Mesendoderm (in vitro differentiated cells): ENCODE data around the gene SEMA3G.

Experiments
- DNase-seq: peaks from one replicate; pipeline ENCODE4 v3.0.0; 2013
- H2AK5ac ChIP-seq: 2 replicates; pipeline ENCODE4 v1.6.1; 2013; ENCODE audit warnings: low read length, inconsistent platforms
- H2BK120ac ChIP-seq: 2 replicates; pipeline ENCODE4 v1.6.1; 2013; ENCODE audit warnings: low read depth, mild to moderate bottlenecking, low read length, moderate library complexity, mixed read lengths
- H2BK15ac ChIP-seq: replicated peaks from 2 replicates; pipeline ENCODE4 v1.6.1; 2013; ENCODE audit warnings: low read depth, mild to moderate bottlenecking, moderate library complexity
- H2BK5ac ChIP-seq: 2 replicates; pipeline ENCODE4 v1.6.1; 2013; ENCODE audit warnings: low read length, inconsistent platforms
- H3K18ac ChIP-seq: 2 replicates; pipeline ENCODE4 v1.6.1; 2013; ENCODE audit warnings: mild to moderate bottlenecking, low read length, mixed read lengths
- H3K23ac ChIP-seq: one replicate; pipeline ENCODE4 v1.6.1; 2013; ENCODE audit warnings: low read length
- H3K27ac ChIP-seq: 2 replicates; pipeline ENCODE4 v1.5.1; 2013; ENCODE audit warnings: low read depth, mild to moderate bottlenecking, inconsistent platforms, low read length, moderate library complexity
- H3K27me3 ChIP-seq: 2 replicates; pipeline ENCODE4 v1.6.1; 2013; ENCODE audit warnings: low read length, control low read depth, mild to moderate bottlenecking, inconsistent platforms; ENCODE audit not compliant: insufficient read depth, poor library complexity
- H3K36me3 ChIP-seq: 2 replicates; pipeline ENCODE4 v1.6.1; 2013; ENCODE audit warnings: low read length, inconsistent platforms; ENCODE audit not compliant: control insufficient read depth, insufficient read depth
- H3K4ac ChIP-seq: one replicate; pipeline ENCODE4 v1.6.1; 2013; ENCODE audit warnings: low read depth, mild to moderate bottlenecking, low read length, moderate library complexity
- H3K4me1 ChIP-seq: 2 replicates; pipeline ENCODE4 v1.6.1; 2013; ENCODE audit warnings: low read depth, low read length, inconsistent platforms; ENCODE audit not compliant: control insufficient read depth
- H3K4me2 ChIP-seq: 2 replicates; pipeline ENCODE4 v1.6.1; 2013; ENCODE audit warnings: low read length
- H3K4me3 ChIP-seq: 2 replicates; pipeline ENCODE4 v1.5.1; 2013; ENCODE audit warnings: mild to moderate bottlenecking, low read length
- H3K56ac ChIP-seq: one replicate; pipeline ENCODE4 v1.6.1; 2013; ENCODE audit warnings: low read length
- H3K79me1 ChIP-seq: 2 replicates; pipeline ENCODE4 v1.6.1; 2013; ENCODE audit warnings: low read length, inconsistent platforms
- H3K79me2 ChIP-seq: 2 replicates; pipeline ENCODE4 v1.6.1; 2013; ENCODE audit warnings: mild to moderate bottlenecking, low read length; ENCODE audit not compliant: control insufficient read depth, insufficient read depth
- H3K9ac ChIP-seq: 2 replicates; pipeline ENCODE4 v1.6.1; 2013; ENCODE audit warnings: low read length, inconsistent platforms
- H4K5ac ChIP-seq: one replicate; pipeline ENCODE4 v1.6.1; 2013; ENCODE audit warnings: low read length
- H4K8ac ChIP-seq: one replicate; pipeline ENCODE4 v1.6.1; 2013; ENCODE audit warnings: low read depth, mild to moderate bottlenecking, control low read depth, low read length, moderate library complexity
- WGBS: extraction: QIAGEN DNeasy Blood & Tissue Kit; methylation state at CpG from one replicate; pipeline ENCODE4 v1.1.7; 2013; ENCODE audit warnings: low lambda C conversion rate, missing lambda C conversion rate; ENCODE audit not compliant: insufficient coverage; ENCODE audit errors: extremely low coverage; 5-methylcytosine and 5-hydroxymethylcytosine counted together

The SEMA3G gene

GRCh38 chr3:52438579-52439425, 6.1 kb downstream of the SEMA3G start:
- H3K4me3 ChIP-seq, result no peak overlapping the region
- H3K4ac ChIP-seq, result no peak overlapping the region
- no peak overlapping the region for H3K4me2 ChIP-seq
- H2BK5ac ChIP-seq, result no peak overlapping the region
- no peak overlapping the region for H3K27ac ChIP-seq
- no peak overlapping the region for H4K8ac ChIP-seq
- H2BK120ac ChIP-seq, result no peak overlapping the region
- H3K79me2 ChIP-seq, result no peaks in the 10 kb centered on the region
- no peak overlapping the region for H2BK15ac ChIP-seq
- no CpG with 5 or more reads among the region's 9 CpGs for WGBS
- H3K36me3 ChIP-seq, result no peaks in the 10 kb centered on the region
- H3K27me3 ChIP-seq, result no peaks in the 10 kb centered on the region
- H3K9ac ChIP-seq, result no peak overlapping the region
- no peak overlapping the region for H3K18ac ChIP-seq
- H2AK5ac ChIP-seq, result no peak overlapping the region
- no peak overlapping the region for H3K56ac ChIP-seq
- DNase-seq, result no peak
- no peak overlapping the region for H3K23ac ChIP-seq
- H3K79me1 ChIP-seq, result no peaks in the 10 kb centered on the region
- H3K4me1 ChIP-seq, result no peaks in the 10 kb centered on the region
- no peak overlapping the region for H4K5ac ChIP-seq

- H3K36me3 ChIP-seq, result no peaks in the 10 kb centered on the region
- no peak overlapping the region for H4K8ac ChIP-seq
- WGBS, result no CpG with 5 or more reads among the region's 6 CpGs
- H3K23ac ChIP-seq, result no peak overlapping the region
- no peak overlapping the region for H3K4me2 ChIP-seq
- H3K56ac ChIP-seq, result no peak overlapping the region
- no peak overlapping the region for H3K4me3 ChIP-seq
- no peak overlapping the region for H2AK5ac ChIP-seq
- H3K9ac ChIP-seq, result no peak overlapping the region
- H3K27me3 ChIP-seq, result no peaks in the 10 kb centered on the region
- no peak overlapping the region for H2BK120ac ChIP-seq
- no peaks in the 10 kb centered on the region for H3K79me1 ChIP-seq
- H4K5ac ChIP-seq, result no peak overlapping the region
- H2BK5ac ChIP-seq, result no peak overlapping the region
- no peak overlapping the region for H2BK15ac ChIP-seq
- no peak for DNase-seq
- H3K4ac ChIP-seq, result no peak overlapping the region
- H3K27ac ChIP-seq, result no peak overlapping the region
- no peaks in the 10 kb centered on the region for H3K79me2 ChIP-seq
- no peak overlapping the region for H3K18ac ChIP-seq
- no peaks in the 10 kb centered on the region for H3K4me1 ChIP-seq
Measured at GRCh38 chr3:52438104-52438376, 6.9 kb downstream of the SEMA3G start.

GRCh38 chr3:52437326-52438103, 7.4 kb downstream of the SEMA3G start:
- Histone ChIP-seq H3K56ac (no peak overlapping the region), H3K4me1 (no peaks in the 10 kb centered on the region), H3K27ac (no peak overlapping the region)

GRCh38 chr3:52436500-52437149, 8.3 kb downstream of the SEMA3G start:
- Histone ChIP-seq H3K56ac (peak overlapping the region; percentile 42), H3K18ac (no peak overlapping the region), H2AK5ac (no peak overlapping the region), H2BK15ac (no peak overlapping the region), H3K27ac (no peak overlapping the region), H3K9ac (no peak overlapping the region), H3K4ac (no peak overlapping the region), H3K79me2 (no peaks in the 10 kb centered on the region), H2BK5ac (no peak overlapping the region), H3K23ac (no peak overlapping the region), H3K79me1 (no peaks in the 10 kb centered on the region), H3K27me3 (no peaks in the 10 kb centered on the region), H3K4me1 (no peaks in the 10 kb centered on the region), H3K4me2 (no peak overlapping the region), H4K8ac (no peak overlapping the region), H2BK120ac (no peak overlapping the region), H3K36me3 (no peaks in the 10 kb centered on the region), H3K4me3 (no peak overlapping the region), H4K5ac (no peak overlapping the region)
- WGBS, result no CpG with 5 or more reads among the region's 13 CpGs
- no peak for DNase-seq

More at GRCh38 chr3:52437326-52438103, 7.4 kb downstream of the SEMA3G start:
- Histone ChIP-seq H3K9ac (no peak overlapping the region), H3K4ac (no peak overlapping the region), H2BK120ac (no peak overlapping the region), H3K23ac (no peak overlapping the region), H4K8ac (no peak overlapping the region), H3K79me1 (no peaks in the 10 kb centered on the region), H3K79me2 (no peaks in the 10 kb centered on the region), H2BK5ac (no peak overlapping the region), H4K5ac (no peak overlapping the region), H2BK15ac (no peak overlapping the region), H2AK5ac (no peak overlapping the region), H3K4me2 (no peak overlapping the region), H3K27me3 (no peaks in the 10 kb centered on the region), H3K4me3 (no peak overlapping the region), H3K18ac (no peak overlapping the region), H3K36me3 (no peaks in the 10 kb centered on the region)
- DNase-seq, result no peak
- WGBS, result no CpG with 5 or more reads among the region's 15 CpGs

- Histone ChIP-seq H3K18ac (no peak overlapping the region), H4K5ac (no peak overlapping the region), H3K79me1 (no peaks in the 10 kb centered on the region), H2BK120ac (no peak overlapping the region), H2AK5ac (no peak overlapping the region), H3K4me2 (no peak overlapping the region), H3K4ac (no peak overlapping the region), H3K9ac (no peak overlapping the region), H3K23ac (no peak overlapping the region), H4K8ac (no peak overlapping the region), H3K4me3 (no peak overlapping the region), H3K79me2 (no peaks in the 10 kb centered on the region), H3K27ac (no peak overlapping the region), H2BK5ac (no peak overlapping the region), H3K36me3 (no peaks in the 10 kb centered on the region), H3K56ac (no peak overlapping the region), H3K4me1 (no peaks in the 10 kb centered on the region), H2BK15ac (no peak overlapping the region), H3K27me3 (no peaks in the 10 kb centered on the region)
- DNase-seq, result no peak
- no CpG with 5 or more reads among the region's 32 CpGs for WGBS
Measured at GRCh38 chr3:52435246-52436101, 9.4 kb downstream of the SEMA3G start.
